ENCODE results near the gene LRRC59.

- no peak for TF ChIP-seq CTCF (IDR thresholded peaks at IDR 0.05)
- TF ChIP-seq POLR2A (IDR thresholded peaks at IDR 0.05) = no peak
Measured at GRCh38 chr17:50430821-50431618, 33.7 kb upstream of the LRRC59 start.
